ENCODE measurements around the gene LPIN1. TPM values are rescaled to one million over a fixed set of nuclear protein-coding genes. Genes with fewer than 3 reads are reported as not detected.

Gene LPIN1
- total and polyA plus RNA-seq, 5 donors from 2014 or later, result 20.3 to 94.9 (median 26.6) TPM

DNA sequence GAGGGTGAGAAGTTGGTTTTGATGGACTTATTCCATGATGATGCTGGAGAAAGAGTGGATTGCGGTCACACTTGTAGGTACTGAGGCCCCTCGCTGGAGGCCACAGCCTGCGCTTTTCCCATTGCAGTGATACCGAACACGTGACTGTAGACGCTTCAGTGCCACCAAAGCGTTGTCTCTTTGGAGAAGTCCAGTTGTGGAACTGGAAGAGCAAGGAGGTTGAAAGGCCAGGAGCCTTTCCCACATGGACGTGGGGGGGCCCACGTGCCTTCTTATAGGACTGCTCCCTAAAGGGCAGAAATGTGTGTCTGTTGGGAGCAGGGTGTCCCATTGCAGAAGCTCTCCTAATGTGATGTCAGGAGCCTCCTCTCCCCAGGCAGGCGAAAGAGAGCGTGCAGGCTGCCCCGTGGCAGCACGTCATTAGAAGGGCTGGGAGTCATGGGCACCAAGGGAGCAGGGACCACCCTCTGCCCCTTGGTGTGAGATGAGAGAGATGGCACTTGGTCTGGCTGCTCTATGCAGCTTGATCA is 31.5 kb downstream of the LPIN1 start:
- peak overlapping the region; percentile 66 for H3K4me3 ChIP-seq (ENCODE audit: low read depth, low read length)

DNA sequence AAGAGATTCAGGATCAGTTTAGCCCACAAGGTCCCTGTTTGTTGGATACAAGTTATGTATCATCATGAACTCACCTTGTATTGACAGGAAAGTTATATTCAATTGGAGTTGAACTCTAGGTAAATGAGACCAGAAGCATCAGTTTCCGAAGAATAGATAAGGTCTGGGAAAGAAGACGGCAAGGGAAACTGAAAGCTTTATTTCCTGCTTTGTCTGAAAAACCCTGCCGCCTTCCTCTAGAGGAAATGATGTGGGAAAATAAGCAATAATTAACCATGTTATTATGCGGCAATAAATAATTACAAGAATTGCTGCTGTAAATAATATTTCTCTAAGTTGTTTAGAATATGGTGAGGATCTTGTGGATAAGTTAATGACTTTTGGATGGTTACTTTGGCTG is 32.0 kb downstream of the LPIN1 start:
- Mint-ChIP-seq H3K4me3 (peak overlapping the region; percentile 70 to 88 (median 76)), H3K36me3 (peaks cover 45% of the 10 kb centered on the region), H3K9me3 (no peaks in the 10 kb centered on the region), H3K4me1 (peaks cover 36 to 51% (median 43%) of the 10 kb centered on the region in 4 donors), H3K27ac (peak overlapping the region; percentile 88 to 94 (median 89)), H3K27me3 (no peaks in the 10 kb centered on the region)
- ATAC-seq (ENCODE audit: low read depth in 2 of 2), result no peak
- H3K9me3 ChIP-seq (ENCODE audit: control insufficient read depth in 2 of 2, low read length in 2 of 2), result no peaks in the 10 kb centered on the region
- peak overlapping the region; percentile 48 for H3K27ac ChIP-seq (ENCODE audit: insufficient read depth, low read length, poor library complexity, severe bottlenecking)
- no peaks in the 10 kb centered on the region for H3K27me3 ChIP-seq (ENCODE audit: control insufficient read depth, insufficient read depth, low read length)
- H3K4me1 ChIP-seq (ENCODE audit: control insufficient read depth, insufficient read depth, low read length, poor library complexity, severe bottlenecking), result peaks cover 35% of the 10 kb centered on the region
- H3K36me3 ChIP-seq (ENCODE audit: control insufficient read depth, insufficient read depth, low read length), result peaks cover 61% of the 10 kb centered on the region
- peak overlapping the region; percentile 66 for H3K4me3 ChIP-seq (ENCODE audit: low read depth, low read length)
- peak in 1 of 3 donors; percentile 23 for DNase-seq

More for the DNA sequence above, 31.5 kb downstream of the LPIN1 start:
- Mint-ChIP-seq H3K4me3 (peak overlapping the region; percentile 70 to 88 (median 76)), H3K27me3 (no peaks in the 10 kb centered on the region), H3K9me3 (no peaks in the 10 kb centered on the region), H3K27ac (peak overlapping the region; percentile 88 to 94 (median 89)), H3K36me3 (peaks cover 45% of the 10 kb centered on the region), H3K4me1 (peaks cover 36 to 53% (median 44%) of the 10 kb centered on the region in 4 donors)
- peaks cover 35% of the 10 kb centered on the region for H3K4me1 ChIP-seq (ENCODE audit: control insufficient read depth, insufficient read depth, low read length, poor library complexity, severe bottlenecking)
- DNase-seq (no peak), ATAC-seq (ENCODE audit: low read depth in 2 of 2) (no peak)
- H3K27ac ChIP-seq (ENCODE audit: insufficient read depth, low read length, poor library complexity, severe bottlenecking), result peak overlapping the region; percentile 48
- H3K36me3 ChIP-seq (ENCODE audit: control insufficient read depth, insufficient read depth, low read length), result peaks cover 61% of the 10 kb centered on the region
- no peaks in the 10 kb centered on the region for H3K27me3 ChIP-seq (ENCODE audit: control insufficient read depth, insufficient read depth, low read length)
- H3K9me3 ChIP-seq (ENCODE audit: control insufficient read depth in 2 of 2, low read length in 2 of 2), result no peaks in the 10 kb centered on the region

DNA sequence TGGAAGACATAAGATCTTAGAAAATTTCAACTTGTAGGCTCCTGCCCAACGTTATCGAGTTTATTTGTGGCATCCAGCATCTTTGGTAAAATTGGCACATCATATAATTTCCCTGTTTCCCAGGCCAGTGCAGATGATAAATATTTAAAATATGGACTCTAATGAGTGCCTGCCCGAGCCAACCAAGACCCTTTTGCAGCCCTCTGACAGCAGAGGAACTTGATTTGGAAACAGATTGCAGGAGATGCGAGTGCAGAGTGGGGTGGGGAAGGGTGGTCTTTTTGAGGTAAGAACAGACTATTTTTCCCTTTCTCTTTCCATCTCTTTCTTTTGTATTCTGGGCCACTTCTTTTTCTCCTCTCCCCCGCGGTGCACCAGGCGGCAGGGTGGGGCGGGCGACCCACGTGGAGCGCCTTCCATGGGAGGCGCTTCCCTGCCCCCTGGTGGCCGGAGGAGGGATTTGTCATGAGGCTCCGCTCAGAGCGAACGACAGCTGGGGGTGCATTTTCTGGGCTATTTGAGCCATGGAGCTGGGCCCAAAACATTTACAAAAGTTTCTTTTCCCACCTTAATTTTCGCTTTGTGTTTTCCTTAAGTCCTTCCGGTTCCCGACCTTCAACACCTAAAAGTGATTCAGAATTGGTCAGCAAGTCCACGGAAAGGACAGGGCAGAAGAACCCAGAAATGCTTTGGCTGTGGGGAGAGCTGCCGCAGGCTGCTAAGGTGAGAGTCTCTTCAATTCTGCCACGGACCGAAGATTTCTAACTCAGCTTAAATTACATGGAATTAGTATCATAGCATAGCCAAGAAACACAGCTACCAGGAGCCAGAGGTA is 32.7 kb downstream of the LPIN1 start:
- Histone ChIP-seq H3K4me1 (ENCODE audit: control insufficient read depth, insufficient read depth, low read length, poor library complexity, severe bottlenecking) (peaks cover 31% of the 10 kb centered on the region), H3K27ac (ENCODE audit: insufficient read depth, low read length, poor library complexity, severe bottlenecking) (no peak overlapping the region), H3K9me3 (ENCODE audit: control insufficient read depth in 2 of 2, low read length in 2 of 2) (no peaks in the 10 kb centered on the region), H3K4me3 (ENCODE audit: low read depth, low read length) (peak overlapping the region; percentile 66), H3K36me3 (ENCODE audit: control insufficient read depth, insufficient read depth, low read length) (peaks cover 61% of the 10 kb centered on the region), H3K27me3 (ENCODE audit: control insufficient read depth, insufficient read depth, low read length) (no peaks in the 10 kb centered on the region)
- DNase-seq (peak; percentile 76 to 84 (median 80)), ATAC-seq (ENCODE audit: low read depth in 2 of 2) (peak; percentile 86 to 89)
- no peaks in the 10 kb centered on the region for H3K9me3 Mint-ChIP-seq
- peak overlapping the region; percentile 70 to 88 (median 76) for H3K4me3 Mint-ChIP-seq
- peaks cover 31 to 44% (median 38%) of the 10 kb centered on the region in 4 donors for H3K4me1 Mint-ChIP-seq
- peak overlapping the region; percentile 88 to 94 (median 89) for H3K27ac Mint-ChIP-seq
- no peaks in the 10 kb centered on the region for H3K27me3 Mint-ChIP-seq
- H3K36me3 Mint-ChIP-seq, result peaks cover 42% of the 10 kb centered on the region

DNA sequence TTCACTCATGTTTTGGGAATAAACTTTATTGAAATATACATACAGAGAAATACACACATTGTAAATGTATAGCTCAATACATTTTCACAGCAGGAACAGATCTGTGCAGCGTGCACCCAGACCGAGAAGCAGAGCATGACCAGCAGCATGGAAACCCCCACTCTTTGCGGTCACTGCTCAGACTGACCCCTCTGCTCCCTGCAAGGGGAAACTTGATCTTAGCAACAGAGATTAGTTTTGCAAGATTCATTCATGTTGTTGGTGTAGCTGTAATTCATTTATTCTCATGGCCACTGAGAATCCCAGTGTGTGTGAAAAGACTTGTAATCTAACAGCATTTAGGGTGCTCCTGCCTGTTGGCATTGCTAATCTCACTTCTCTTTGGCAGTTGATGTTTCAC is 35.2 kb downstream of the LPIN1 start:
- Mint-ChIP-seq H3K9me3 (no peaks in the 10 kb centered on the region), H3K4me1 (peaks cover 20 to 28% (median 26%) of the 10 kb centered on the region in 4 donors), H3K27me3 (no peaks in the 10 kb centered on the region), H3K36me3 (peaks cover 45% of the 10 kb centered on the region), H3K4me3 (no peak overlapping the region), H3K27ac (no peak overlapping the region)
- no peaks in the 10 kb centered on the region for H3K9me3 ChIP-seq (ENCODE audit: control insufficient read depth in 2 of 2, low read length in 2 of 2)
- H3K36me3 ChIP-seq (ENCODE audit: control insufficient read depth, insufficient read depth, low read length), result peaks cover 72% of the 10 kb centered on the region
- no peak for DNase-seq
- no peak overlapping the region for H3K27ac ChIP-seq (ENCODE audit: insufficient read depth, low read length, poor library complexity, severe bottlenecking)
- peaks cover 17% of the 10 kb centered on the region for H3K4me1 ChIP-seq (ENCODE audit: control insufficient read depth, insufficient read depth, low read length, poor library complexity, severe bottlenecking)
- no peak for ATAC-seq (ENCODE audit: low read depth in 2 of 2)
- H3K4me3 ChIP-seq (ENCODE audit: low read depth, low read length), result no peak overlapping the region
- no peaks in the 10 kb centered on the region for H3K27me3 ChIP-seq (ENCODE audit: control insufficient read depth, insufficient read depth, low read length)

DNA sequence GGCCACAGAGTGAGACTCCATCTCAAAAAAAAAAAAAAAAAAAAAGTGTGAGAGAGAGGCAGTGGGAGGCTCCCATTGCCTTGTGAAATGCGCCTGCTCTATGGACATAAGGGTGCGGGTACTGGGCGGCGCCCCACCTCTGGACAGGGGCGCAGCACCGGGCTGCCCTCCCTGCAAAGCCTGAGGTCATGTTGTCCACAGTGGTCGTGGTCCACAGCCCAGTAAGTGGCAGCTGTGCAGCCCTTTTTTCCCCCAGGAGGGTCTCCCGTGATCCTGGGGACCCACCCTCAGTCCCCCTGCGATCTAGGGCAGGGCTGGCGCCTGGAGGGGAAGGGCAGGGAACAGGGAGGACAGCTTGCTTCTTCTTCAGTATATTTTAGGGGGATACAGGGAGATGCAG is 37.8 kb downstream of the LPIN1 start:
- Mint-ChIP-seq H3K27me3 (no peaks in the 10 kb centered on the region), H3K36me3 (peaks cover 61% of the 10 kb centered on the region), H3K27ac (peak overlapping the region in 1 of 3 donors; percentile 48), H3K4me3 (no peak overlapping the region), H3K9me3 (no peaks in the 10 kb centered on the region), H3K4me1 (peaks cover 6 to 13% (median 7%) of the 10 kb centered on the region in 4 donors)
- Histone ChIP-seq H3K4me3 (ENCODE audit: low read depth, low read length) (no peak overlapping the region), H3K27me3 (ENCODE audit: control insufficient read depth, insufficient read depth, low read length) (no peaks in the 10 kb centered on the region), H3K27ac (ENCODE audit: insufficient read depth, low read length, poor library complexity, severe bottlenecking) (no peak overlapping the region), H3K36me3 (ENCODE audit: control insufficient read depth, insufficient read depth, low read length) (peaks cover 89% of the 10 kb centered on the region), H3K9me3 (ENCODE audit: control insufficient read depth in 2 of 2, low read length in 2 of 2) (no peaks in the 10 kb centered on the region), H3K4me1 (ENCODE audit: control insufficient read depth, insufficient read depth, low read length, poor library complexity, severe bottlenecking) (peaks cover 2% of the 10 kb centered on the region)
- no peak for ATAC-seq (ENCODE audit: low read depth in 2 of 2)
- no peak for DNase-seq

DNA sequence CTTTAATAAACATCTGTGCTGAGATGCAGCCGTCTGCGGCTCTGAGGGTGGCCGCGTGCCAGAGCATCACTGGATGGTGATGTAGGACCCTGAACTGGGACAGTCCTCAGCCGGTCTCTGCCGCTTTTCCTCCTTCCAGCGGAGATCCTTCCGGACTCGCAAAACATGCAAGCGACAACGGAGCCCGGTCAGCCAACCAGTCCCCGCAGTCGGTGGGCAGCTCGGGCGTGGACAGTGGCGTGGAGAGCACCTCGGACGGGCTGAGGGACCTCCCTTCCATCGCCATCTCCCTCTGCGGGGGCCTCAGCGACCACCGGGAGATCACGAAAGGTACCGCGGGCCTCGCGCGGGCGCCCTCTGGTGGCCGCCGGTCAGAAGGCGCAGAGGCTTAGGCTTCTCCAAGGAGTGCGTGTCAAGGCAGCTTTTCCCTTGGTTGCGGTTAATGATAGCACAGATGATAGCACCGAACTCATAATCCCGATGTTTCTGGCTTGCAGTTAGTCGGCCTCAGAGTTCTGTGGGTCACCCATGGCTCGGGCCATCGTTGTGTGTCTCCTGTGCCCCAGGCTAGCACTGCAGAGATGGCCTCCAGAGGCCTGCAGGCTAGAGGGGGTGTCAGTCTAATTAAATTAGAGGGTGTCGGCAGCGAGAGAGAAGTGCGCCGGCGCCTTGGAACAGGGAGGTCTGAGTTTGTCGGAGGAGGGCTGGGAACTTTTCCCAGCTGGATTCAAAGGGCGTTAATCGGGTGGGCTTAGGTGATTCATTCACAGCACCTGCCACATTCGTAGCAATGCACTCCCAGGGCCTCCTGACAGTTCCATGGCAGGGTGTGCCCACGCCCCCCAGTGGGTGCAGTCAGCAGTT is 38.5 kb downstream of the LPIN1 start:
- ATAC-seq (ENCODE audit: low read depth in 2 of 2), result peak in 1 of 2 donors; percentile 40
- Histone ChIP-seq H3K9me3 (ENCODE audit: control insufficient read depth in 2 of 2, low read length in 2 of 2) (no peaks in the 10 kb centered on the region), H3K4me3 (ENCODE audit: low read depth, low read length) (no peak overlapping the region), H3K4me1 (ENCODE audit: control insufficient read depth, insufficient read depth, low read length, poor library complexity, severe bottlenecking) (no peaks in the 10 kb centered on the region), H3K27ac (ENCODE audit: insufficient read depth, low read length, poor library complexity, severe bottlenecking) (no peak overlapping the region), H3K36me3 (ENCODE audit: control insufficient read depth, insufficient read depth, low read length) (peaks cover 92% of the 10 kb centered on the region), H3K27me3 (ENCODE audit: control insufficient read depth, insufficient read depth, low read length) (no peaks in the 10 kb centered on the region)
- peaks cover 64% of the 10 kb centered on the region for H3K36me3 Mint-ChIP-seq
- no peak overlapping the region for H3K4me3 Mint-ChIP-seq
- H3K27ac Mint-ChIP-seq, result peak overlapping the region in 1 of 3 donors; percentile 48
- H3K4me1 Mint-ChIP-seq, result peaks cover 0 to 10% (median 5%) of the 10 kb centered on the region in 4 donors
- H3K9me3 Mint-ChIP-seq, result no peaks in the 10 kb centered on the region
- DNase-seq, result peak; percentile 23 to 40 (median 34)
- no peaks in the 10 kb centered on the region for H3K27me3 Mint-ChIP-seq

DNA sequence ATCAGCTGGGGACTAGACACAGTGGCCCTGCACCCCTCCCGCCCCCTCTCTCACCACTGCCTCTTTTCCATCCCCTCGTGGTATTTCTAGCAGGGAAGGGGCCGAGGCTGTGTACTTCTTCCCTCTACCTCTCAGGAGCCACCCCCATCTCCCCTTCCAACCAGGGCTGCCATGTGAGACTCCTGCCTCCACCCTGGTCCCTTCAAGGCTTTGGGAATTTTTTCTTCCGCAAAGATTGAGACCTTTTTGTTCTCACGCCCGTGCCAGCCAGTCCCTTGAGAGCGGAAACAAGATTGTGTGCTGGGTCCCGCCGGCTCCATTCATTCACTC is 39.1 kb downstream of the LPIN1 start:
- H3K27ac Mint-ChIP-seq, result peak overlapping the region in 1 of 3 donors; percentile 79
- no peak overlapping the region for H3K4me3 Mint-ChIP-seq
- ATAC-seq (ENCODE audit: low read depth in 2 of 2) (no peak), DNase-seq (no peak)
- H3K9me3 ChIP-seq (ENCODE audit: control insufficient read depth in 2 of 2, low read length in 2 of 2), result no peaks in the 10 kb centered on the region
- peaks cover 0 to 8% (median 4%) of the 10 kb centered on the region in 4 donors for H3K4me1 Mint-ChIP-seq
- no peaks in the 10 kb centered on the region for H3K9me3 Mint-ChIP-seq
- H3K27me3 Mint-ChIP-seq, result no peaks in the 10 kb centered on the region
- H3K4me1 ChIP-seq (ENCODE audit: control insufficient read depth, insufficient read depth, low read length, poor library complexity, severe bottlenecking), result no peaks in the 10 kb centered on the region
- no peak overlapping the region for H3K4me3 ChIP-seq (ENCODE audit: low read depth, low read length)
- no peak overlapping the region for H3K27ac ChIP-seq (ENCODE audit: insufficient read depth, low read length, poor library complexity, severe bottlenecking)
- peaks cover 92% of the 10 kb centered on the region for H3K36me3 ChIP-seq (ENCODE audit: control insufficient read depth, insufficient read depth, low read length)
- no peaks in the 10 kb centered on the region for H3K27me3 ChIP-seq (ENCODE audit: control insufficient read depth, insufficient read depth, low read length)
- H3K36me3 Mint-ChIP-seq, result peaks cover 62% of the 10 kb centered on the region
